ENCODE measurements around the gene LYRM9. TPM values are rescaled to one million over a fixed set of nuclear protein-coding genes. Genes with fewer than 3 reads are reported as not detected.
A peak's percentile ranks its signal among the peaks of the same experiment; 100 is the strongest.

LYRM9 gene
- total RNA-seq = 1 to 10 TPM; 5.8 to 8.3 TPM
- 8.6 TPM for polyA plus RNA-seq (2013, experiment 1 of 2)
- 6.6 TPM for polyA plus RNA-seq (2013, experiment 2 of 2)
- long read RNA-seq, experiment 1, partial matches to known transcripts = 0 of 1 reads
- long read RNA-seq, experiment 1, other reads (novel, unspliced or antisense) = 1 of 1 reads
- long read RNA-seq, experiment 2, partial matches to known transcripts = 2 of 4 reads
- long read RNA-seq, experiment 2, other reads (novel, unspliced or antisense) = 1 of 4 reads
- long read RNA-seq, experiment 3, partial matches to known transcripts = 4 of 11 reads
- long read RNA-seq, experiment 3, other reads (novel, unspliced or antisense) = 2 of 11 reads
- long read RNA-seq, experiment 4, transcript LYRM9-201 (4 exons, 501 nt) = major isoform, 14 of 23 reads
- long read RNA-seq, experiment 4, partial matches to known transcripts = 5 of 23 reads
- long read RNA-seq, experiment 4, other reads (novel, unspliced or antisense) = 4 of 23 reads

- peak within 1 kb of the TSS; percentile 40 for H3K9ac ChIP-seq (ENCODE audit: extremely low read depth, low read length, poor library complexity, severe bottlenecking)
- TF ChIP-seq CTCF (conservative IDR thresholded peaks at IDR 0.05) = peak; percentile 96
- H3K4me1 ChIP-seq (ENCODE audit: control insufficient read depth, insufficient read depth, low read length) = peaks cover 5% of the 10 kb centered on the region
- Mint-ChIP-seq H3K27me3 (ENCODE audit: insufficient read depth) (peaks cover 11% of the 10 kb centered on the region), H3K9me3 (no peaks in the 10 kb centered on the region), H3K4me1 (peaks cover 59% of the 10 kb centered on the region), H3K27ac (no peak within 1 kb of the TSS), H3K36me3 (ENCODE audit: low read depth) (no peaks in the 10 kb centered on the region), H3K4me3 (peak within 1 kb of the TSS; percentile 48)
- peak; percentile 99 for DNase-seq
- H3K27me3 ChIP-seq (ENCODE audit: control insufficient read depth, insufficient read depth, low read length, poor library complexity, severe bottlenecking) = no peaks in the 10 kb centered on the region
- no peak within 1 kb of the TSS for H3K27ac ChIP-seq (ENCODE audit: low read depth, low read length)
- 5 to 17% methylated on average over 11 to 70 of the region's 75 CpGs for WGBS, 2 experiments (ENCODE audit: insufficient coverage in 1 of 2, insufficient read length in 1 of 2)
- H3K36me3 ChIP-seq (ENCODE audit: control insufficient read depth, insufficient read depth, low read length) = no peaks in the 10 kb centered on the region
- peak within 1 kb of the TSS; percentile 75 for H3K4me3 ChIP-seq (ENCODE audit: low read length)
- H3K9me3 ChIP-seq (ENCODE audit: control insufficient read depth, low read length) = no peaks in the 10 kb centered on the region
These were observed at the start of gene LYRM9 for GRCh38 chr17:27892866-27893769. TSS of gene LYRM9 (minus strand) at chr17:27893365. CDS start at chr17:27882694, 10,671 bp downstream.

GRCh38 chr17:27940503-27941428 lies 47.6 kb upstream of the LYRM9 start:
- Mint-ChIP-seq H3K4me3 (peak overlapping the region; percentile 25), H3K27me3 (ENCODE audit: insufficient read depth) (peaks cover 36% of the 10 kb centered on the region), H3K9me3 (peaks cover 5% of the 10 kb centered on the region), H3K27ac (peak overlapping the region; percentile 76), H3K4me1 (peaks cover 52% of the 10 kb centered on the region), H3K36me3 (ENCODE audit: low read depth) (no peaks in the 10 kb centered on the region)
- Histone ChIP-seq H3K27ac (ENCODE audit: low read depth, low read length) (no peak overlapping the region), H3K9ac (ENCODE audit: extremely low read depth, low read length, poor library complexity, severe bottlenecking) (no peak overlapping the region), H3K27me3 (ENCODE audit: control insufficient read depth, insufficient read depth, low read length, poor library complexity, severe bottlenecking) (peaks cover 2% of the 10 kb centered on the region), H3K9me3 (ENCODE audit: control insufficient read depth, low read length) (peaks cover 18% of the 10 kb centered on the region), H3K4me3 (ENCODE audit: low read length) (no peak overlapping the region), H3K4me1 (ENCODE audit: control insufficient read depth, insufficient read depth, low read length) (peaks cover 11% of the 10 kb centered on the region), H3K36me3 (ENCODE audit: control insufficient read depth, insufficient read depth, low read length) (no peaks in the 10 kb centered on the region)
- no peak for TF ChIP-seq CTCF (conservative IDR thresholded peaks at IDR 0.05)
- 69 to 74% methylated on average over 12 to 13 of the region's 13 CpGs for WGBS, 2 experiments (ENCODE audit: insufficient coverage in 1 of 2, insufficient read length in 1 of 2)
- DNase-seq = no peak

Measured in endodermal cell (in vitro differentiated cells).